Stomach (tissue), 9 donors: ENCODE data around the gene C1QTNF5. TPM values are rescaled to one million over a fixed set of nuclear protein-coding genes. Genes with fewer than 3 reads are reported as not detected.

Experiments
- DNase-seq, 2 donors: peaks; one replicate each; pipeline versions ENCODE4 v3.0.0 to v3.0.0-alpha.2; 2013 to 2019
- H3K27ac ChIP-seq, 5 donors: fragments of 200-600 bp in 4 of 5; sonication (generic) in 4 of 5; one replicate each; pipeline ENCODE4 v1.5.1; 2013 to 2019; ENCODE audit warnings: mild to moderate bottlenecking in 1 of 5, moderate library complexity in 1 of 5
- H3K27me3 ChIP-seq, 3 donors: fragments of 200-600 bp; sonication (generic); one replicate each; pipeline ENCODE4 v1.5.1; 2017 to 2019; ENCODE audit warnings: mixed run types in 1 of 3
- H3K36me3 ChIP-seq, 4 donors: fragments of 200-600 bp; sonication (generic); 1 replicate in 3 of 4; 2 replicates in 1 of 4; pipeline ENCODE4 v1.5.1; 2016 to 2019
- H3K4me1 ChIP-seq, 4 donors: fragments of 200-600 bp; sonication (generic); one replicate each; pipeline ENCODE4 v1.5.1; 2016 to 2019
- H3K4me3 ChIP-seq, 4 donors: fragments of 200-600 bp; sonication (generic) in 3 of 4; one replicate each; pipeline ENCODE4 v1.5.1; 2016 to 2019; ENCODE audit warnings: mild to moderate bottlenecking in 1 of 4
- H3K9me3 ChIP-seq, 4 donors: fragments of 200-600 bp; sonication (generic); one replicate each; pipeline ENCODE4 v1.5.1; 2016 to 2019
- CTCF ChIP-seq, 7 experiments: fragments of 450-650 bp in 4 of 7; fragments of 200-600 bp in 3 of 7; sonication (generic) in 3 of 7; IDR thresholded peaks; one replicate each; pipeline ENCODE4 v1.5.1; 2016 to 2019; ENCODE audit warnings: antibody characterized with exemption in 7 of 7, control low read depth in 2 of 7, mild to moderate bottlenecking in 1 of 7
- EP300 ChIP-seq: sonication (generic); formaldehyde crosslinking; IDR thresholded peaks from one replicate; pipeline ENCODE4 v1.6.1; 2017; ENCODE audit warnings: antibody characterized with exemption
- POLR2A ChIP-seq, 4 donors: fragments of 450-650 bp; IDR thresholded peaks; one replicate each; pipeline ENCODE4 v1.6.1; 2016; ENCODE audit warnings: antibody characterized with exemption in 4 of 4, control low read depth in 2 of 4, mild to moderate bottlenecking in 1 of 4, moderate library complexity in 1 of 4
- POLR2AphosphoS5 ChIP-seq, 3 donors: sonication (generic); formaldehyde crosslinking; IDR thresholded peaks; one replicate each; pipeline ENCODE4 v1.6.1; 2016; ENCODE audit warnings: antibody characterized with exemption in 3 of 3
- WGBS, 5 donors: extraction: QIAGEN DNeasy Blood & Tissue Kit in 3 of 5; methylation state at CpG; one replicate each; pipeline versions ENCODE4 v1.1.5 to v1.1.7; 2013 to 2018; 5-methylcytosine and 5-hydroxymethylcytosine counted together
- intact Hi-C: fragments of 100-400 bp; cut with DNase I; formaldehyde crosslinking; loops from one replicate; pipeline ENCODE4 v1.15.1; 2023; ENCODE audit warnings: low total_unique reads
- polyA plus RNA-seq, 3 donors: library from polyadenylated mRNA; stranded (reverse); fragments of 200-250 nt; gene quantifications; one replicate each; pipeline ENCODE4 v1.2.3, GENCODE V29; 2013
- total RNA-seq, 5 donors: library from RNA; depleted of rRNA; stranded (reverse); fragments of >200 nt; gene quantifications; one replicate each; pipeline versions ENCODE4 v1.1.0 to v1.2.3, GENCODE V29; 2014 to 2016
- donor health status: healthy with polysubstance abuse.
- donor health status: Bipolar disorder and iron deficiency.
- donor health status: healthy.

Gene C1QTNF5
- total and polyA plus RNA-seq, 8 donors = 11.4 to 169 (median 19.0) TPM

GRCh38 chr11:119374632-119375336 is 34.1 kb upstream of the C1QTNF5 start:
- intact Hi-C loops = no loop called here
- peaks cover 43 to 92% (median 62%) of the 10 kb centered on the region in 4 donors for H3K4me1 ChIP-seq
- H3K27ac ChIP-seq = peak overlapping the region in 4 of 5 donors; percentile 77 to 93 (median 81)
- no peaks in the 10 kb centered on the region for H3K9me3 ChIP-seq
- 38 to 46% (median 41%) methylated on average over 10 to 11 of the region's 11 CpGs for WGBS, 5 donors
- H3K36me3 ChIP-seq = no peaks in the 10 kb centered on the region
- DNase-seq = peak in 1 of 2 donors; percentile 61
- H3K27me3 ChIP-seq = no peaks in the 10 kb centered on the region
- TF ChIP-seq CTCF (IDR thresholded peaks at IDR 0.05) (no peak), POLR2AphosphoS5 (IDR thresholded peaks at IDR 0.05) (no peak), POLR2A (IDR thresholded peaks at IDR 0.05) (no peak), EP300 (no peak)
- H3K4me3 ChIP-seq = no peak overlapping the region

- WGBS, 5 donors = 44 to 57% (median 56%) methylated on average over 5 of the region's 5 CpGs
- Histone ChIP-seq H3K27ac (peak overlapping the region in 3 of 5 donors; percentile 81 to 93 (median 81)), H3K4me1 (peaks cover 49 to 95% (median 69%) of the 10 kb centered on the region in 4 donors), H3K36me3 (no peaks in the 10 kb centered on the region), H3K4me3 (no peak overlapping the region), H3K9me3 (no peaks in the 10 kb centered on the region), H3K27me3 (no peaks in the 10 kb centered on the region)
- peak in 1 of 3 donors; percentile 34 for TF ChIP-seq POLR2AphosphoS5 (IDR thresholded peaks at IDR 0.05)
- no peak for TF ChIP-seq POLR2A (IDR thresholded peaks at IDR 0.05)
- TF ChIP-seq CTCF (IDR thresholded peaks at IDR 0.05) = peak in 5 of 7 experiments; percentile 84 to 96 (median 89)
- no peak for TF ChIP-seq EP300
- DNase-seq = peak; percentile 83 to 92
- intact Hi-C loops = no loop called here
Observed at GRCh38 chr11:119373921-119374631, 33.4 kb upstream of the C1QTNF5 start.

GRCh38 chr11:119373059-119373920 is 32.6 kb upstream of the C1QTNF5 start:
- DNase-seq = peak in 1 of 2 donors; percentile 35
- H3K4me1 ChIP-seq = peaks cover 57 to 95% (median 73%) of the 10 kb centered on the region in 4 donors
- TF ChIP-seq POLR2AphosphoS5 (IDR thresholded peaks at IDR 0.05) (no peak), EP300 (no peak), POLR2A (IDR thresholded peaks at IDR 0.05) (no peak), CTCF (IDR thresholded peaks at IDR 0.05) (no peak)
- 79 to 89% (median 83%) methylated on average over 21 to 23 of the region's 23 CpGs for WGBS, 5 donors
- H3K4me3 ChIP-seq = no peak overlapping the region
- H3K9me3 ChIP-seq = no peaks in the 10 kb centered on the region
- intact Hi-C loops = no loop called here
- no peaks in the 10 kb centered on the region for H3K36me3 ChIP-seq
- H3K27ac ChIP-seq = peak overlapping the region in 1 of 5 donors; percentile 93
- no peaks in the 10 kb centered on the region for H3K27me3 ChIP-seq
